HG03432 (cell line): ENCODE data around the gene PPM1M.

ENCODE experiments used
- ATAC-seq: cut with Tn5 transposase; IDR thresholded peaks from one replicate; pipeline ENCODE4 v1.9.1; 2021; ENCODE audit warnings: mild to moderate bottlenecking, moderate library complexity; ENCODE audit not compliant: unreplicated experiment

The PPM1M gene

GRCh38 chr3:52294320-52295150 is 49.0 kb downstream of the PPM1M start:
- no peak for ATAC-seq

- ATAC-seq, result no peak
These were observed 50.2 kb downstream of the PPM1M start for GRCh38 chr3:52295671-52296208.

- no peak for ATAC-seq
These were observed 51.9 kb downstream of the PPM1M start for GRCh38 chr3:52297242-52298148.

- ATAC-seq, result no peak
These were observed 52.9 kb downstream of the PPM1M start for GRCh38 chr3:52298149-52299098.

- no peak for ATAC-seq
These were observed 53.8 kb downstream of the PPM1M start for GRCh38 chr3:52299247-52299878.
